CD8-positive, alpha-beta memory T cell (primary cell): ENCODE measurements around the gene SULF2. TPM values are rescaled to one million over a fixed set of nuclear protein-coding genes. Genes with fewer than 3 reads are reported as not detected.
A peak's percentile ranks its signal among the peaks of the same experiment; 100 is the strongest.

ENCODE experiments used
- CTCF ChIA-PET: fragments of 350-600 bp; sonication (Branson Sonifier 250); formaldehyde crosslinking; loops from one replicate; lab custom pipeline; 2021; ENCODE audit warnings: antibody characterized with exemption; lab: Charles Lee
- POLR2A ChIA-PET: fragments of 350-600 bp; sonication (Branson Sonifier 250); formaldehyde crosslinking; loops from one replicate; lab custom pipeline; 2021; ENCODE audit warnings: antibody characterized with exemption; lab: Charles Lee
- DNase-seq, 5 donors: peaks; one replicate each; pipeline versions ENCODE4 v3.0.0 to v3.0.0-alpha.2; 2020 to 2022; ENCODE audit warnings: mixed read lengths in 1 of 5
- H3K27ac ChIP-seq: one replicate; pipeline ENCODE4 v1.7.0; 2013; ENCODE audit warnings: low read depth, mild to moderate bottlenecking, low read length, moderate library complexity
- H3K27me3 ChIP-seq: 2 replicates; pipeline ENCODE4 v1.7.0; 2013; ENCODE audit warnings: low read length, mild to moderate bottlenecking; ENCODE audit not compliant: insufficient read depth, poor library complexity, severe bottlenecking
- H3K36me3 ChIP-seq: 2 replicates; pipeline ENCODE4 v1.7.0; 2013; ENCODE audit warnings: mild to moderate bottlenecking, low read length, moderate library complexity; ENCODE audit not compliant: insufficient read depth
- H3K4me1 ChIP-seq: 2 replicates; pipeline ENCODE4 v1.7.0; 2013; ENCODE audit warnings: mild to moderate bottlenecking, low read length, moderate library complexity; ENCODE audit not compliant: insufficient read depth
- H3K4me3 ChIP-seq: 2 replicates; pipeline ENCODE4 v1.7.0; 2013; ENCODE audit warnings: mild to moderate bottlenecking, low read length
- H3K9me3 ChIP-seq: 2 replicates; pipeline ENCODE4 v1.7.0; 2013; ENCODE audit warnings: mild to moderate bottlenecking, low read length
- H3K27ac Mint-ChIP-seq, 8 donors: one replicate each; pipeline ENCODE4 v1.8.0; 2020 to 2021; ENCODE audit warnings: mixed read lengths in 8 of 8, mild to moderate bottlenecking in 6 of 8, inconsistent platforms in 3 of 8, moderate library complexity in 3 of 8
- H3K27me3 Mint-ChIP-seq, 2 donors: one replicate each; pipeline ENCODE4 v1.8.0; 2020 to 2021; ENCODE audit warnings: mixed read lengths in 2 of 2, mild to moderate bottlenecking in 1 of 2, moderate library complexity in 1 of 2
- H3K36me3 Mint-ChIP-seq, 3 donors: one replicate each; pipeline ENCODE4 v1.8.0; 2020 to 2021; ENCODE audit warnings: mixed read lengths in 3 of 3, inconsistent platforms in 1 of 3, mild to moderate bottlenecking in 1 of 3
- H3K4me1 Mint-ChIP-seq, 3 donors: one replicate each; pipeline ENCODE4 v1.8.0; 2020 to 2021; ENCODE audit warnings: mixed read lengths in 3 of 3, inconsistent platforms in 1 of 3, mild to moderate bottlenecking in 1 of 3
- H3K4me3 Mint-ChIP-seq, 7 donors: one replicate each; pipeline ENCODE4 v1.8.0; 2020 to 2021; ENCODE audit warnings: mixed read lengths in 7 of 7, mild to moderate bottlenecking in 6 of 7, moderate library complexity in 4 of 7, inconsistent platforms in 2 of 7
- H3K9me3 Mint-ChIP-seq, 5 donors: one replicate each; pipeline ENCODE4 v1.8.0; 2020 to 2022; ENCODE audit warnings: mixed read lengths in 5 of 5, mild to moderate bottlenecking in 3 of 5, moderate library complexity in 2 of 5, inconsistent platforms in 1 of 5
- polyA plus RNA-seq: library from polyadenylated mRNA; unstranded; fragments of 300-500 nt; fragmentation: Illumina TruSeq; gene quantifications from one replicate; pipeline ENCODE4 v1.2.3, GENCODE V29; 2021
- total RNA-seq, 2 experiments: library from RNA; stranded (reverse); gene quantifications; one replicate each; pipeline ENCODE4 v1.2.3, GENCODE V29; 2021

SULF2 gene
- total and polyA plus RNA-seq, 3 experiments from 2014 or later, result 0.28 to 1.4 (median 1.1) TPM

- peaks cover 7 to 39% of the 10 kb centered on the region in 2 donors for H3K27me3 Mint-ChIP-seq
Measured at GRCh38 chr20:47758517-47759450, 26.5 kb downstream of the SULF2 start.

GRCh38 chr20:47757145-47758035 is 27.9 kb downstream of the SULF2 start:
- H3K27me3 Mint-ChIP-seq, result peaks cover 7 to 29% of the 10 kb centered on the region in 2 donors
- H3K4me1 ChIP-seq, result no peaks in the 10 kb centered on the region
- H3K36me3 ChIP-seq, result no peaks in the 10 kb centered on the region
- H3K27ac Mint-ChIP-seq, result no peak overlapping the region
- H3K9me3 Mint-ChIP-seq, result no peaks in the 10 kb centered on the region
- peaks cover 0 to 2% (median 0%) of the 10 kb centered on the region in 3 donors for H3K36me3 Mint-ChIP-seq
- no peak overlapping the region for H3K4me3 Mint-ChIP-seq
- POLR2A ChIA-PET, result no interaction called here
- H3K27ac ChIP-seq, result no peak overlapping the region
- no peak overlapping the region for H3K4me3 ChIP-seq
- H3K9me3 ChIP-seq, result no peaks in the 10 kb centered on the region
- no peaks in the 10 kb centered on the region for H3K4me1 Mint-ChIP-seq
- peaks cover 6% of the 10 kb centered on the region for H3K27me3 ChIP-seq
- CTCF ChIA-PET, result no interaction called here
- DNase-seq, result no peak

More at GRCh38 chr20:47758517-47759450, 26.5 kb downstream of the SULF2 start:
- no peak for DNase-seq
- Histone ChIP-seq H3K27me3 (peaks cover 10% of the 10 kb centered on the region), H3K36me3 (no peaks in the 10 kb centered on the region), H3K27ac (no peak overlapping the region), H3K4me3 (no peak overlapping the region), H3K4me1 (no peaks in the 10 kb centered on the region), H3K9me3 (no peaks in the 10 kb centered on the region)
- Mint-ChIP-seq H3K27ac (no peak overlapping the region), H3K36me3 (peaks cover 0 to 2% (median 0%) of the 10 kb centered on the region in 3 donors), H3K4me1 (no peaks in the 10 kb centered on the region), H3K4me3 (no peak overlapping the region), H3K9me3 (no peaks in the 10 kb centered on the region)
- CTCF ChIA-PET, result no interaction called here
- POLR2A ChIA-PET, result no interaction called here

- no peaks in the 10 kb centered on the region for H3K36me3 ChIP-seq
- H3K4me3 ChIP-seq, result no peak overlapping the region
- H3K27ac ChIP-seq, result no peak overlapping the region
- ChIA-PET CTCF (no interaction called here), POLR2A (no interaction called here)
- H3K4me1 Mint-ChIP-seq, result no peaks in the 10 kb centered on the region
- no peak overlapping the region for H3K4me3 Mint-ChIP-seq
- H3K27ac Mint-ChIP-seq, result no peak overlapping the region
- H3K9me3 ChIP-seq, result no peaks in the 10 kb centered on the region
- no peaks in the 10 kb centered on the region for H3K4me1 ChIP-seq
- H3K27me3 Mint-ChIP-seq, result peaks cover 4 to 8% of the 10 kb centered on the region in 2 donors
- DNase-seq, result no peak
- peaks cover 0 to 2% (median 0%) of the 10 kb centered on the region in 3 donors for H3K36me3 Mint-ChIP-seq
- H3K27me3 ChIP-seq, result no peaks in the 10 kb centered on the region
- H3K9me3 Mint-ChIP-seq, result no peaks in the 10 kb centered on the region
Measured at GRCh38 chr20:47754946-47755652, 30.2 kb downstream of the SULF2 start.

GRCh38 chr20:47754388-47754715 is 30.9 kb downstream of the SULF2 start:
- Histone ChIP-seq H3K27ac (no peak overlapping the region), H3K4me3 (no peak overlapping the region), H3K4me1 (no peaks in the 10 kb centered on the region), H3K36me3 (no peaks in the 10 kb centered on the region), H3K27me3 (no peaks in the 10 kb centered on the region), H3K9me3 (no peaks in the 10 kb centered on the region)
- Mint-ChIP-seq H3K9me3 (no peaks in the 10 kb centered on the region), H3K27me3 (peaks cover 4 to 6% of the 10 kb centered on the region in 2 donors), H3K36me3 (peaks cover 0 to 2% (median 0%) of the 10 kb centered on the region in 3 donors), H3K4me3 (no peak overlapping the region), H3K4me1 (peaks cover under 1 to 2% (median 2%) of the 10 kb centered on the region in 3 donors), H3K27ac (no peak overlapping the region)
- ChIA-PET CTCF (no interaction called here), POLR2A (no interaction called here)
- no peak for DNase-seq

- no peaks in the 10 kb centered on the region for H3K9me3 Mint-ChIP-seq
- Histone ChIP-seq H3K27ac (no peak overlapping the region), H3K36me3 (no peaks in the 10 kb centered on the region), H3K27me3 (no peaks in the 10 kb centered on the region), H3K9me3 (no peaks in the 10 kb centered on the region), H3K4me1 (no peaks in the 10 kb centered on the region), H3K4me3 (no peak overlapping the region)
- H3K27ac Mint-ChIP-seq, result no peak overlapping the region
- ChIA-PET POLR2A (no interaction called here), CTCF (no interaction called here)
- peaks cover 0 to 2% (median 0%) of the 10 kb centered on the region in 3 donors for H3K36me3 Mint-ChIP-seq
- peaks cover 0 to 7% of the 10 kb centered on the region in 2 donors for H3K27me3 Mint-ChIP-seq
- no peak for DNase-seq
- no peak overlapping the region for H3K4me3 Mint-ChIP-seq
- peaks cover 2 to 8% (median 6%) of the 10 kb centered on the region in 3 donors for H3K4me1 Mint-ChIP-seq
Measured at GRCh38 chr20:47753576-47754387, 31.5 kb downstream of the SULF2 start.

- no peaks in the 10 kb centered on the region for H3K27me3 ChIP-seq
- peaks cover 6% of the 10 kb centered on the region for H3K4me1 ChIP-seq
- H3K4me3 ChIP-seq, result no peak overlapping the region
- DNase-seq, result no peak
- peaks cover 1 to 13% of the 10 kb centered on the region in 2 donors for H3K27me3 Mint-ChIP-seq
- H3K27ac Mint-ChIP-seq, result peak overlapping the region in 1 of 8 donors; percentile 1
- H3K9me3 ChIP-seq, result no peaks in the 10 kb centered on the region
- no peak overlapping the region for H3K4me3 Mint-ChIP-seq
- peaks cover 0 to 2% (median 0%) of the 10 kb centered on the region in 3 donors for H3K36me3 Mint-ChIP-seq
- H3K27ac ChIP-seq, result no peak overlapping the region
- H3K36me3 ChIP-seq, result no peaks in the 10 kb centered on the region
- H3K4me1 Mint-ChIP-seq, result peaks cover 2 to 10% (median 8%) of the 10 kb centered on the region in 3 donors
- CTCF ChIA-PET, result no interaction called here
- H3K9me3 Mint-ChIP-seq, result no peaks in the 10 kb centered on the region
- POLR2A ChIA-PET, result no interaction called here
Measured at GRCh38 chr20:47751449-47751848, 33.8 kb downstream of the SULF2 start.

GRCh38 chr20:47749339-47749738 is 35.9 kb downstream of the SULF2 start:
- Histone ChIP-seq H3K4me3 (no peak overlapping the region), H3K27me3 (no peaks in the 10 kb centered on the region), H3K4me1 (peaks cover 6% of the 10 kb centered on the region), H3K27ac (no peak overlapping the region), H3K36me3 (no peaks in the 10 kb centered on the region), H3K9me3 (no peaks in the 10 kb centered on the region)
- Mint-ChIP-seq H3K27ac (peak overlapping the region in 1 of 8 donors; percentile 52), H3K4me3 (no peak overlapping the region), H3K36me3 (no peaks in the 10 kb centered on the region), H3K9me3 (no peaks in the 10 kb centered on the region), H3K27me3 (peaks cover 1 to 19% of the 10 kb centered on the region in 2 donors), H3K4me1 (peaks cover 2 to 10% (median 8%) of the 10 kb centered on the region in 3 donors)
- DNase-seq, result no peak
- POLR2A ChIA-PET, result no interaction called here
- CTCF ChIA-PET, result no interaction called here
